ENCODE results near the gene RAMP3. TPM values are rescaled to one million over a fixed set of nuclear protein-coding genes. Genes with fewer than 3 reads are reported as not detected.
A peak's percentile ranks its signal among the peaks of the same experiment; 100 is the strongest.

RAMP3 gene
- total RNA-seq, 1 experiment from 2014 or later, result not detected

- in situ Hi-C loops (cut with HindIII; ENCODE audit: low pct_unique_long_range_greater_than_20kb, low sequenced_read_pairs), result no loop called here
- DNase-seq (ENCODE audit: low read depth, low spot score), result no peak
Measured at GRCh38 chr7:45184326-45185027, 26.9 kb downstream of the RAMP3 start.

DNA sequence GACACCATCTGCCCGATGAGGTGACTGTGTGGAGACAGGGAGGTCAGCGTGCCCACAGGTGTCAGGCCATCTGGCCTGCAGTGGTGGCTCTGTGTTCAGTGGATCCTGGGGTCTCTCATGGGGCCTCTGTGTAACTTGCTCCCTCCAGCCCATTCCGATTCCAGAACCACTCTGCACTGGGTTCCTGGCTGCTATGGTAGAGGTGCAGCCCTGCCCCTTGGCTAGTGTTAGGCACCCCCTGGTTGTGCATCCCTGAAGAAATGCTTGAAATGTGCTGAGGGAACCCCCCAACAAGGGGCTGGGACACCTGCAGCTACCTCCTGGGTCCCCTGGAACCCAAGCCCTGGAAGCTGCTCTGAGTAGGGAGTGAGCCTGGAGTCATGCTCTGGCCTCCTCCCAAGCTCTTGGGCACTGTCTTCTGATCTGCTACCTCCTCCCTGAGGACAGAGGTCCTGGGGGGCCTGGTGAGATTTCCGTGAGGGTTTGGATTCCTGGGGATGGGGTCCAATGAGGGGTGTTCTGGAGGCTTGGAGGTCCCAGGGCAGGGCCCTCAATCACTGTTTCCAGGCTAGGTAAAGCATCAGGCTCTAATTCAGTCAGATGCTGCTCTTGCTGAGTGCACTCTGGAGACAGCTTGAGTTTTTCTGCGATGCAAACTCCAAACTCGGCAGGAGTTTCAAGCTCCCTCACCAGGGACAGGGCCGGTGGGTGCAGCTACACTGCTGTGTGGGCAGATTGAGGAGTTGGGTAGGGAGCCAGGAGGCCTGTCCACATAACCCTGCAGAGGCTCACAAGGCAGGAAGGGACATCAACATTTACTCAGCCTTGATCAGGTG is 27.7 kb downstream of the RAMP3 start:
- in situ Hi-C loops (cut with HindIII; ENCODE audit: low pct_unique_long_range_greater_than_20kb, low sequenced_read_pairs), result no loop called here
- DNase-seq (ENCODE audit: low read depth, low spot score), result no peak

- in situ Hi-C loops (cut with HindIII; ENCODE audit: low pct_unique_long_range_greater_than_20kb, low sequenced_read_pairs), result no loop called here
- no peak for DNase-seq (ENCODE audit: low read depth, low spot score)
Measured at GRCh38 chr7:45185864-45186250, 28.3 kb downstream of the RAMP3 start.

- no peak for DNase-seq (ENCODE audit: low read depth, low spot score)
- in situ Hi-C loops (cut with HindIII; ENCODE audit: low pct_unique_long_range_greater_than_20kb, low sequenced_read_pairs), result no loop called here
Measured at GRCh38 chr7:45186261-45186813, 28.7 kb downstream of the RAMP3 start.

- DNase-seq (ENCODE audit: low read depth, low spot score), result no peak
- in situ Hi-C loops (cut with HindIII; ENCODE audit: low pct_unique_long_range_greater_than_20kb, low sequenced_read_pairs), result no loop called here
Measured at GRCh38 chr7:45187089-45187945, 29.7 kb downstream of the RAMP3 start.

DNA sequence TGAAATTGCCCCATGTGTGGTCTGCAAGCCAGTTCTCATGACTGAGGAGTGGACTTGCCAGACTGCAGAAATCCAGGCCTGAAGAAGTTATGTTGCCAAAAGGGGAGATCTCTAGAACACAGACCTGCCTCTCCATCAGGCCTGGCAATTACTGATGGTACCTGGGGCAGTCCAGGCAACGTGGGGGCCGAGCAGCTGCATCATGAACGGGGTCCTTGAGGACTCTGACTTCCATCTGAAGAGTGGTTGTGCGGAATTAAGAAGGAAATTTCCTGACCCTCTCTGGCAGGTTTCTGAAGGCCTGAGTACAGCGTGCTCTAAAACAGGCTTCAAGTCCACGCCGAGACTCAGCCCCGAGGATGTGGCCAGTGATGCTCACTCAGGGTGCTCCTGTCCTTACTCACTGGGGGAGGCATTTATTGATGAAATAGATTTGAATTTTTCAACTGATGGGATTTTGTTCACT is 30.4 kb downstream of the RAMP3 start:
- no peak for DNase-seq (ENCODE audit: low read depth, low spot score)
- in situ Hi-C loops (cut with HindIII; ENCODE audit: low pct_unique_long_range_greater_than_20kb, low sequenced_read_pairs), result no loop called here

- in situ Hi-C loops (cut with HindIII; ENCODE audit: low pct_unique_long_range_greater_than_20kb, low sequenced_read_pairs), result no loop called here
- DNase-seq (ENCODE audit: low read depth, low spot score), result no peak
Measured at GRCh38 chr7:45188736-45189135, 31.1 kb downstream of the RAMP3 start.

DNA sequence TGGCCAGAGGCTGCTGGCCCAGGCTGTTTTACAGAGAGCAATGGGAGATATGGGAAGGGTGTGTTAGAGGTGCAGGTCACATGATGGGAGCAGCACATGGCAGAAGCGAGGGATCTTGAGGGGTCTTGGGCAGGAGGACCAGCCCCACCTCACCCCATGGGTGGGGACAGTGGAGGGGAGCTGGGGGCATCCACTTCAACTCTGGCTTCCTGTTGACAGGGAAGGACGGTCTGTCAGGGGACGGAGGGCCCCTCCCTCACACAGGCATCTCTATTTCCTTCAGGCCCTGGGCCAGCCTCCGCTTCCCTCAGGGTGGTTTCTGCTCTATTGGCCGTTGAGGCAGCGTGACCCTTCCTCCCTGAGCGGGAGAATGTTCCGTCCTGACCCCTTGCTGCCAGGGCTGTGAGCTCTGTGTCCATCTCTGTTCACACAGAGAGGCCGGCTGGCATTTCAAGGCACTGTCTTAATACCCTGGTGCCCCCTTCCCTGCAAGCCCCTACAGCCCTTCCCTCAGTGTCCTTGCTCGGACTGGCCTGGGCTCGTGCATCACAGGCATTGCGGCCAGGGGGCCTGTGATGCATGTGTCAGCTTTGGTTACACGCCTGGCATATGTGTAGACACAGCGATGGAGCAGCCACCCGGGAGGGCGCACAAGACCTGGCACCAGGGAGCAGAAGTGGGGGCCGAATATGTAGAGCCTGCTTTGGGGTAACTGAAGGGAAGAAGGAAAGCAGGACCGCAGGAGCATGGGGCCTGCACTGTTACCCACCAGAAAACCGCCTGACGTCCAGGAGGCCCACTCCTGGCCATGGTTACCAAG is 31.8 kb downstream of the RAMP3 start:
- in situ Hi-C loops (cut with HindIII; ENCODE audit: low pct_unique_long_range_greater_than_20kb, low sequenced_read_pairs), result no loop called here
- DNase-seq (ENCODE audit: low read depth, low spot score), result no peak

- DNase-seq (ENCODE audit: low read depth, low spot score), result no peak
- in situ Hi-C loops (cut with HindIII; ENCODE audit: low pct_unique_long_range_greater_than_20kb, low sequenced_read_pairs), result no loop called here
Measured at GRCh38 chr7:45190406-45191165, 33.0 kb downstream of the RAMP3 start.

- in situ Hi-C loops (cut with HindIII; ENCODE audit: low pct_unique_long_range_greater_than_20kb, low sequenced_read_pairs), result no loop called here
- peak; percentile 91 for DNase-seq (ENCODE audit: low read depth, low spot score)
Measured at GRCh38 chr7:45191396-45191795, 33.8 kb downstream of the RAMP3 start.

- DNase-seq (ENCODE audit: low read depth, low spot score), result no peak
- in situ Hi-C loops (cut with HindIII; ENCODE audit: low pct_unique_long_range_greater_than_20kb, low sequenced_read_pairs), result no loop called here
Measured at GRCh38 chr7:45192621-45193041, 35.0 kb downstream of the RAMP3 start.

- no peak for DNase-seq (ENCODE audit: low read depth, low spot score)
- in situ Hi-C loops (cut with HindIII; ENCODE audit: low pct_unique_long_range_greater_than_20kb, low sequenced_read_pairs), result no loop called here
Measured at GRCh38 chr7:45193828-45194227, 36.2 kb downstream of the RAMP3 start.

GRCh38 chr7:45196374-45196773 is 38.8 kb downstream of the RAMP3 start:
- in situ Hi-C loops (cut with HindIII; ENCODE audit: low pct_unique_long_range_greater_than_20kb, low sequenced_read_pairs), result no loop called here
- DNase-seq (ENCODE audit: low read depth, low spot score), result no peak

- no peak for DNase-seq (ENCODE audit: low read depth, low spot score)
- in situ Hi-C loops (cut with HindIII; ENCODE audit: low pct_unique_long_range_greater_than_20kb, low sequenced_read_pairs), result no loop called here
Measured at GRCh38 chr7:45197461-45197860, 39.9 kb downstream of the RAMP3 start.

DNA sequence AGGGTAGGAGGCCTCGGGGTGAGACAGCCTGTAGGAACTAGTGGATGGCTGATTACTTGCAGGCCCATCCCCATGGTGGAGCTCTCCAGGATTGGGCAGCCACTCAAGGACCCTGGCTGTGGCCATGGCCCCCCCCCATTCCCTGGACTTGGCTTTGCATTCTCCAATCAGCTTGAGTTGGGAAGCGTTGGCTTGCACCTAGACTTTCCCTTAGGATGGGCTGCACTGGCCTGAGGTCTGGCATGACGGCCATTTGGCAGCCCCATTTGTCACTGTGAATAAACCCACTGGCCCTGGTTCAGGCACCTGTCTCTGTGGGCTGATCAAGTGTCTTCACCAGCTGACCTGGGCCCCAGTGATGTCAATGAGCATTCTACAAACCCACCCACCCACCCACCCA is 41.4 kb downstream of the RAMP3 start:
- DNase-seq (ENCODE audit: low read depth, low spot score), result no peak
- in situ Hi-C loops (cut with HindIII; ENCODE audit: low pct_unique_long_range_greater_than_20kb, low sequenced_read_pairs), result no loop called here

DNA sequence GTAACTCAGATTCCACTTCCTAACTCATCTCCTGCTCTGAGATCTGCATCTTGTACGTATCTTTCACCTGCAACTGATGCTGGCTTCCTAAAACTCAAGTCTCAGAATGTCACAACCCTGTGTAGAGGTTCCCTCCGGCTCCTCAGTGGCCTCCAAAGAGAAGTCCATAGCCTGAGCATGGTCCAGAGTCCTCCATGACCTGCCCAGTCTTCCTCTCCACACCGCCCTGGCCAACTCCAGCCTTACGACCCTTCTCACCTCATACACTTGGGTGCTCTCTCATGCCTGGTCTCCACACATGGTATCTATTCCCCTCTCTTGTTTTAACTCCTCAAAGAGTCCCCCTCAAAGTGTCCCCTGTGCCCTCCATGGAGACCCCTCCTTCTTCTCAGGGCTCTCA is 41.9 kb downstream of the RAMP3 start:
- in situ Hi-C loops (cut with HindIII; ENCODE audit: low pct_unique_long_range_greater_than_20kb, low sequenced_read_pairs), result no loop called here
- no peak for DNase-seq (ENCODE audit: low read depth, low spot score)

Data from SK-MEL-5 (cell line).